ENCODE measurements around the gene MOCS1.

MOCS1 gene

DNA sequence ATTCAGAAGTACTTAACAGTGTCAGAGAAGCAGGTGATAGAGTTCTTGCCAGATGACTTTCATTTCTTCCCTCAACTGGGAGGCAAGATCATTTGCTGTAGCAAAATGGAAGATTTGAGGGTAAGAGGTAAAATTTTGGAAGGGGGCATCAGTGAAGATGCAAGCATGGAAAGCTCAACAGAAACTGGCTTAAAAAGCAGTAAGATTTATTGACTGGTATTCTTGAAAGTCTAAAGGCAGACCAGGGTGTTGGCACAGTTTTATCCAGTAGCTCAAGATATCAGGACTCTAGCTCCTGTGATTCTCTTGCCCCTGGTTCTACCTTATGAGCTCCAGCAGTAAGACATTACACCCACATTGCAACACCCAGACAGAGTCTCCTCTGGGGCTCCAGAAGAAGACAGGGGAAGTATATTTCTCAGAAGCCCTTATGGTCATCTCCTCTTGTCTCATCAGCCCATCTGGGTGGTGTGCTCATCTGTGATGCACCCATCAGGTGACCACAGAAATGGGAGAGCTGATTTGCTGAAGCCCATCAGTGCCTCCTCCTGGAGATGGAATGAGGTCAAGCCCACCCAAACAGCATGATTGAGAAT lies 16.0 kb upstream of the MOCS1 start:
- no peak for DNase-seq (ENCODE audit: low read depth in 3 of 3, low spot score in 1 of 3)

- DNase-seq (ENCODE audit: low read depth in 3 of 3, low spot score in 1 of 3), result no peak
Observed at GRCh38 chr6:39948199-39948791, 14.0 kb upstream of the MOCS1 start.

GRCh38 chr6:39947611-39948068 lies 13.4 kb upstream of the MOCS1 start:
- no peak for DNase-seq (ENCODE audit: low read depth in 3 of 3, low spot score in 1 of 3)

GRCh38 chr6:39945626-39946025 lies 11.4 kb upstream of the MOCS1 start:
- no peak for DNase-seq (ENCODE audit: low read depth in 3 of 3, low spot score in 1 of 3)

- no peak for DNase-seq (ENCODE audit: low read depth in 3 of 3, low spot score in 1 of 3)
Observed at GRCh38 chr6:39942903-39943580, 8.8 kb upstream of the MOCS1 start.

- no peak for DNase-seq (ENCODE audit: low read depth in 3 of 3, low spot score in 1 of 3)
Observed at GRCh38 chr6:39941820-39942219, 7.6 kb upstream of the MOCS1 start.

DNA sequence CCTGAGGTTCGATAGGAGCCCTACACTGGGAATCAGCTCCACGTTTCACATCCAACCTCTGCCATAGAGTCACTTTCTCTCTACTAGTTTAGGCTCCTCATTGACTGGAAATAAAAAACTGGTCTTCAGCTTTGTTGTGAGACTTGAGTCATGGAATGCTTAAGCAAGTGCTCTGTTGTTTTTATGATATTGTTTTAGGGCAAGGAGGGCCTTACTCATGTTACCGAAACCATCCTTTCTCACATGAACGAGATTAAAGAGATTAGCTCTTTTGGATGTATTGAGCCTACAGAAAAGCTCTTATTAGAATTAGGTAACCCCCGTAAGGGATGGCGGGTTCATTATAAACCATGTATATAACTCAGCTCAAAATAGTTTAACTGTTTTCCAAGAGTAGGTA lies 6.9 kb upstream of the MOCS1 start:
- DNase-seq (ENCODE audit: low read depth in 3 of 3, low spot score in 1 of 3), result no peak

- DNase-seq (ENCODE audit: low read depth in 3 of 3, low spot score in 1 of 3), result no peak
Observed at GRCh38 chr6:39938773-39939654, 4.8 kb upstream of the MOCS1 start.

- no peak for DNase-seq (ENCODE audit: low read depth in 3 of 3, low spot score in 1 of 3)
Observed at GRCh38 chr6:39937686-39938333, 3.5 kb upstream of the MOCS1 start.

- DNase-seq (ENCODE audit: low read depth in 3 of 3, low spot score in 1 of 3), result no peak
Observed at GRCh38 chr6:39936857-39937256, 2.6 kb upstream of the MOCS1 start.

DNA sequence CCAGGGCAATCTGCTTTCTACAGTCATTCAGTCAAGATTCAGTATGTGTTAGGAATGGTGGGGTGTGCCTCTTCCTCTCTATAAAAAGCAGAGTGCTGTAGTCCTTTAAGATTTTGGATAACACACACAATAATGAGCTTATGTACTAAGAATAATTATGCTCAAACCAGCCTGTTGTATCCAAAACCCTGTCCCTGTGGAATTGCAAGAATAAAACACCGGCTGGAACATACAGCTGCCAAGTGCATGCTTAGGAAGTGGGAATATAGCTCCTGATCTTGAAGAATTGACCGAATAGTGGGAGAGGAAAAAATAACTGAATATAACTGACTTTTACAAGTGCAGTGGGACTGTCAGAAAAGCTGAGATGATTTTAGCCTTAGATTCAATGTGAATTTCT lies 979 bp upstream of the MOCS1 start:
- no peak for DNase-seq (ENCODE audit: low read depth in 3 of 3, low spot score in 1 of 3)

DNA sequence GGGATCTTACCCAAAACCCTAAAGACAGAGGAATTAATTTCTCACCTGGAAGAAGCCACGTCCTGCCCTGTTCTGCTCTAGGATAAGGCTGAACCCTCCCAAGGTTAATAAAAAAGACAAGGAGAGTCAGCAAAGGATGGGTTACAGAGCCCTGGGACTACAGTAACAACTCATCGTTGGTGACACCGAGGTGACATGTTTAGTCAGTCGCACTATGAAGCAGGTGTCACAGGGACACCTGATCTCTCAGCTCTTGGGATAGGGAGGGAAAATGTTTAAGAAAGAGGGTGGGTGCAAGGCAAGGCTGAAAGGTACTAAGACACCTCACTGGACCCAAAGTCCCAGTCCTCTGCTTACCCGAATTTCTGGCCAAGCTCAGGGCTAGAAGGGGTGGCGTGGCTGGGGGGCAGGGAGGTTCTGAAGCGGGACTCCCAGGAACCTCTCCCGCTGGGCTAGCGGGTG lies 562 bp downstream of the MOCS1 start:
- DNase-seq (ENCODE audit: low read depth in 3 of 3, low spot score in 1 of 3), result no peak

GRCh38 chr6:39932386-39932910 lies 1.8 kb downstream of the MOCS1 start:
- no peak for DNase-seq (ENCODE audit: low read depth in 3 of 3, low spot score in 1 of 3)

- no peak for DNase-seq (ENCODE audit: low read depth in 3 of 3, low spot score in 1 of 3)
Observed at GRCh38 chr6:39931607-39932006, 2.7 kb downstream of the MOCS1 start.

DNA sequence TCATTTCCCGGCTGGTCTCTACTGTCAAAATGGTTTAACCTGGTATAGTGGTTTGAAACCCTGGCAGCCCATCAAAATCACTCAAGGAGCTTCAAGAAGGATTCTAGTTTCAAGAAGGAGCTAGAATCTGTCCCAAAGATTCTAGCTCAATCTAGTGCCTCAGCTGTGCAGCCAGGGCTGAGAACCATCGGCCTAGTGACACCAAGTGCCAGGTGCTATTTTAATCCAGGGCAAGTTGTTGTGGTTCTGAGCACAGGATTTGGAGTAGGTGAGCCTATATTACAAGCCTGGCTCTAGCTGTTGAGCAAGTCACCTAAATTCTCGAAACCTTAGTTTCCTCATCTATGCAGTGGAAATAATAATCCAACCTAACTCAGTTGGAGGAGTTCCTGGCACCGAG lies 3.7 kb downstream of the MOCS1 start:
- no peak for DNase-seq (ENCODE audit: low read depth in 3 of 3, low spot score in 1 of 3)

DNA sequence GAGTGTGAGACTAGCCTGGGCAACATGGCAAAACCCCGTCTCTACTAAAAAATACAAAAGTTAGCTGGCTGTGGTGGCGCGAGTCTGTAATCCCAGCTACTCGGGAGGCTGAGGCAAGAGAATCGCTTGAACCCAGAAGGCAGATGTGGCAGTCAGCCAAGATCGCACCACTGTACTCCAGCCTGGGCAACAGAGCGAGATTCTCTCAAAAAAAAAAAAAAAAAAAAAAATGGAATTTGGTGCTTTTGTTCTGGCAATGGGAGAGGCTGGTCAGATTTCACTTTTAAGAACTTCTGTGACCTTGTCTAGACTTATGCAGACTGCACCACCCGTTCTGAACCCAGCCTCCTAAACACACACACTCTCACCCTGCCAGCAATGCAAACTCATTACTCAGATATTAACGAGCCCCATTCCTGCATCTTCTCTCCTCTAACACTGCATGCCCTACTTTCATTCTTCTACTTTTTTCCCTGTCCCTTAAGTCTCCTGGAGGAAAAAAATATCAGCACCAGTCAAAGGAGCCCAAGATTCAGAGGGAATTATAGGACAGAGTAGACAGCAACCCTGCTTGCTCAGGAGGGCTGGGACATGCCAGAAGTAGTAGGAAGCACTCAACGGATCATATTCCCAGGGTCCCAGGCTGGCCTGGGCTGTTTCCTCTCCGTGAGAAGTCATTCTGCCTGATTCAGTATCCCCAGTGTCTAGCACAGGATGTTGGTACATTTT lies 4.4 kb downstream of the MOCS1 start:
- no peak for DNase-seq (ENCODE audit: low read depth in 3 of 3, low spot score in 1 of 3)

DNA sequence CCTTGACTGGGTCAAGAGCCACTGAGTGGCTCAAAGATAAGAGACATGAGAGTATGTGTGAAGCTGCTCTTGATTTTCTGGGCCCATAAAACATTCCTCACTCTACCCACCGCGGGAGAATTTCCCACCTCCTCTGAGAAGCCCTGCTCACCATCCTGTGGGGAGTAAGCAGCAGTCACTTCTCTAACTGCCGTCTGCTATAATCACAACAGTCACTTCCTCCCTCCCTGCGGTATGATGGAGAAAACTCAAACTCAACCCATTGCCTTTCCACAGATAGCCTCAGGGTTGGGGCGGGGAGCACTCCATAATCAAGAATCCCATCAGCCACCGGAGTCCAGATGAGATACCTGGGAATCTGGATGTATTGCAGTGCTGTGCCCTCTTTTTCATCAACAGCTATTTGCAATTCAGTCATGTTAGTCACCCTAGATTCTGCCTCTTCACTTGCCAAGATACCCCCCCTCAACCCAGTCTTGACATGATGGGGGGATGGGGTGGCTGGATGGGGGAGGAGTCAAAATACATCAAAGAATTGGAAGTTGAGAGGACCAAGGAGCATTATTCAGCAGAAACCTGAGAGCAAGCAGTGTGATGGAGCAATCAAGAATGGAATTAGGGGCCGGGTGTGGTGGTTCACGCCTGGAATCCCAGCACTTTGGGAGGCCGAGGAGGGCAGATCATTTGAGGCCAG lies 5.1 kb downstream of the MOCS1 start:
- no peak for DNase-seq (ENCODE audit: low read depth in 3 of 3, low spot score in 1 of 3)

GRCh38 chr6:39927159-39927558 lies 7.1 kb downstream of the MOCS1 start:
- no peak for DNase-seq (ENCODE audit: low read depth in 3 of 3, low spot score in 1 of 3)

- DNase-seq (ENCODE audit: low read depth in 3 of 3, low spot score in 1 of 3), result no peak
Observed at GRCh38 chr6:39926668-39927067, 7.6 kb downstream of the MOCS1 start.

- no peak for DNase-seq (ENCODE audit: low read depth in 3 of 3, low spot score in 1 of 3)
Observed at GRCh38 chr6:39925931-39926290, 8.4 kb downstream of the MOCS1 start.
